Transverse colon (tissue), 3 donors: ENCODE data around the gene LHFPL3.

Experiments used
- CTCF ChIP-seq, 5 experiments: fragments of 200-600 bp in 3 of 5; fragments of 450-650 bp in 2 of 5; sonication (generic) in 3 of 5; IDR thresholded peaks; 1 replicate in 2 of 5; 2 replicates in 3 of 5; pipeline ENCODE4 v1.5.1; 2016 to 2017; ENCODE audit warnings: antibody characterized with exemption in 5 of 5, inconsistent platforms in 3 of 5, mild to moderate bottlenecking in 2 of 5, moderate library complexity in 1 of 5
- POLR2A ChIP-seq: fragments of 450-650 bp; IDR thresholded peaks from one replicate; pipeline ENCODE4 v1.6.1; 2016; ENCODE audit warnings: antibody characterized with exemption, mild to moderate bottlenecking, moderate library complexity

GRCh38 chr7:104836976-104837375 lies 508.6 kb downstream of the LHFPL3 start:
- no peak for TF ChIP-seq POLR2A
- TF ChIP-seq CTCF (IDR thresholded peaks at IDR 0.05) = no peak
